Panc1 (cell line): ENCODE results near the gene MCTP1. TPM values are rescaled to one million over a fixed set of nuclear protein-coding genes. Genes with fewer than 3 reads are reported as not detected.

Experiments used
- ATAC-seq: fragments of 200-7000 bp; cut with Tn5 transposase; 2 replicates; pipeline ENCODE4 v1.9.1; 2020; ENCODE audit warnings: mild to moderate bottlenecking, moderate library complexity
- BruUV-seq: library from RNA; stranded (reverse); fragments of 400-500 nt; replicated peaks from 2 replicates; lab custom pipeline; 2021; lab: Mats Ljungman, UMichigan
- CTCF ChIA-PET: fragments of 300-600 bp; sonication (Branson Sonifier 250); formaldehyde crosslinking; loops from one replicate; lab custom pipeline; 2022; ENCODE audit warnings: antibody characterized with exemption; lab: Charles Lee
- POLR2A ChIA-PET: fragments of 300-600 bp; sonication (Branson Sonifier 250); formaldehyde crosslinking; loops from one replicate; lab custom pipeline; 2022; ENCODE audit warnings: antibody characterized with exemption; lab: Charles Lee
- DNase-seq: peaks from one replicate; pipeline ENCODE4 v3.0.0-alpha.2; 2010; ENCODE audit warnings: low read depth, low spot score
- H3K27ac ChIP-seq: 2 replicates; pipeline ENCODE4 v1.5.1; 2011; ENCODE audit warnings: mild to moderate bottlenecking, low read length, inconsistent platforms
- H3K27me3 ChIP-seq: fragments of 200-500 bp; sonication (Bioruptor generic); 2 replicates; pipeline ENCODE4 v1.6.0; 2014; ENCODE audit warnings: low read length, inconsistent platforms; ENCODE audit not compliant: control insufficient read depth, insufficient read depth
- H3K36me3 ChIP-seq: fragments of 200-500 bp; sonication (Bioruptor generic); 2 replicates; pipeline ENCODE4 v1.5.1; 2014; ENCODE audit warnings: inconsistent platforms, mild to moderate bottlenecking, low read length, moderate library complexity; ENCODE audit not compliant: control insufficient read depth, insufficient read depth
- H3K4me1 ChIP-seq: 2 replicates; pipeline ENCODE4 v1.5.1; 2011; ENCODE audit warnings: inconsistent platforms, mild to moderate bottlenecking, low read length, moderate library complexity; ENCODE audit not compliant: control insufficient read depth, insufficient read depth
- H3K4me3 ChIP-seq, 2 experiments: 2 replicates each; pipeline ENCODE4 v1.5.1; 2011 to 2012; ENCODE audit warnings: low read depth in 2 of 2, low read length in 2 of 2, mild to moderate bottlenecking in 2 of 2, inconsistent platforms in 1 of 2, moderate library complexity in 1 of 2
- H3K9me3 ChIP-seq: fragments of 200-500 bp; sonication (Bioruptor generic); 2 replicates; pipeline ENCODE4 v1.5.1; 2014; ENCODE audit warnings: low read depth, mild to moderate bottlenecking, inconsistent platforms, low read length, moderate library complexity; ENCODE audit not compliant: control insufficient read depth, insufficient read depth
- CTCF ChIP-seq: fragments of 450-650 bp; IDR thresholded peaks from 2 replicates; pipeline ENCODE4 v1.5.1; 2017; ENCODE audit warnings: mild to moderate bottlenecking
- POLR2AphosphoS5 ChIP-seq: IDR thresholded peaks from 2 replicates; pipeline ENCODE4 v1.6.1; 2012; ENCODE audit warnings: mild to moderate bottlenecking, low read depth, low read length, moderate library complexity
- REST ChIP-seq, 2 experiments: IDR thresholded peaks; 2 replicates each; pipeline ENCODE4 v1.6.1; 2011 to 2012; ENCODE audit warnings: low read depth in 2 of 2, control low read depth in 1 of 2, low read length in 1 of 2, mild to moderate bottlenecking in 1 of 2, moderate library complexity in 1 of 2; ENCODE audit not compliant: insufficient read depth in 1 of 2
- SIN3A ChIP-seq: IDR thresholded peaks from 2 replicates; pipeline ENCODE4 v1.6.1; 2012; ENCODE audit warnings: low read depth, mild to moderate bottlenecking, low read length, moderate library complexity, borderline replicate concordance; ENCODE audit not compliant: insufficient read depth
- TCF7L2 ChIP-seq: IDR thresholded peaks from 2 replicates; pipeline ENCODE4 v1.6.1; 2011; ENCODE audit warnings: mild to moderate bottlenecking, low read depth, low read length, inconsistent platforms
- in situ Hi-C: cut with HindIII; loops from 2 replicates; pipeline ENCODE4 v1.10.0; 2016; ENCODE audit warnings: low sequenced_read_pairs, low pct_unique_long_range_greater_than_20kb
- intact Hi-C: fragments of 100-400 bp; cut with micrococcal nuclease; formaldehyde crosslinking; loops from one replicate; pipeline ENCODE4 v1.10.0; 2022; ENCODE audit not compliant: unreplicated experiment
- total RNA-seq: library from RNA; stranded (reverse); gene quantifications from one replicate; pipeline ENCODE4 v1.2.1, GENCODE V29; 2021; ENCODE audit not compliant: unreplicated experiment

Gene MCTP1
- total RNA-seq, 1 experiment from 2014 or later = 39.8 TPM

- H3K27me3 ChIP-seq = no peaks in the 10 kb centered on the region
- intact Hi-C loops = no loop called here
- no peaks in the 10 kb centered on the region for H3K9me3 ChIP-seq
- ChIA-PET POLR2A (no interaction called here), CTCF (no interaction called here)
- H3K36me3 ChIP-seq = no peaks in the 10 kb centered on the region
- H3K4me3 ChIP-seq = no peak overlapping the region
- H3K4me1 ChIP-seq = no peaks in the 10 kb centered on the region
- DNase-seq (no peak), ATAC-seq (no peak)
- in situ Hi-C loops = no loop called here
- no TSS peak for BruUV-seq
- TF ChIP-seq REST (IDR thresholded peaks at IDR 0.05; ENCODE audit: insufficient read depth in 1 of 2, low read depth in 2 of 2, low read length in 1 of 2) (no peak), SIN3A (no peak), POLR2AphosphoS5 (no peak), TCF7L2 (no peak), CTCF (no peak)
- H3K27ac ChIP-seq = no peak overlapping the region
Measured at GRCh38 chr5:95100551-95100950, 184.3 kb downstream of the MCTP1 start.

GRCh38 chr5:95098012-95098411 lies 186.9 kb downstream of the MCTP1 start:
- ChIA-PET POLR2A (no interaction called here), CTCF (no interaction called here)
- no peaks in the 10 kb centered on the region for H3K27me3 ChIP-seq
- ATAC-seq = no peak
- H3K36me3 ChIP-seq = no peaks in the 10 kb centered on the region
- no peak overlapping the region for H3K27ac ChIP-seq
- no peak for TF ChIP-seq TCF7L2
- TF ChIP-seq POLR2AphosphoS5 = no peak
- TF ChIP-seq SIN3A = no peak
- TF ChIP-seq CTCF = no peak
- no peak for TF ChIP-seq REST (IDR thresholded peaks at IDR 0.05; ENCODE audit: insufficient read depth in 1 of 2, low read depth in 2 of 2, low read length in 1 of 2)
- intact Hi-C loops (no loop called here), in situ Hi-C loops (no loop called here)
- no peak overlapping the region for H3K4me3 ChIP-seq
- H3K9me3 ChIP-seq = peaks cover 3% of the 10 kb centered on the region; the same call in 1 of the 2 replicates
- H3K4me1 ChIP-seq = no peaks in the 10 kb centered on the region
- no peak for DNase-seq
- BruUV-seq = no TSS peak
